HepG2 (cell line): Measurements from ENCODE around the gene C1orf115. TPM values are rescaled to one million over a fixed set of nuclear protein-coding genes. Genes with fewer than 3 reads are reported as not detected.
A peak's percentile ranks its signal among the peaks of the same experiment; 100 is the strongest.

Source experiments
- AHDC1 ChIP-seq: sonication (generic); formaldehyde crosslinking; IDR thresholded peaks from 2 replicates; pipeline ENCODE4 v1.5.1; 2020; ENCODE audit warnings: mild to moderate bottlenecking, missing genetic modification reagents, borderline replicate concordance
- ARID3A ChIP-seq: IDR thresholded peaks from 2 replicates; pipeline ENCODE4 v1.6.1; 2012; ENCODE audit warnings: low read depth, low read length, improper control_type of control experiment
- CREB3 ChIP-seq: sonication (generic); formaldehyde crosslinking; IDR thresholded peaks from 2 replicates; pipeline ENCODE4 v1.5.0; 2020; ENCODE audit warnings: missing genetic modification reagents
- ELF3 ChIP-seq: IDR thresholded peaks from 2 replicates; pipeline ENCODE4 v1.6.1; 2016; ENCODE audit warnings: missing genetic modification reagents, missing compliant biosample characterization
- FOXO1 ChIP-seq: sonication (generic); formaldehyde crosslinking; IDR thresholded peaks from 2 replicates; pipeline ENCODE4 v1.4.0; 2020; ENCODE audit warnings: missing genetic modification reagents
- HDAC1 ChIP-seq: sonication (generic); formaldehyde crosslinking; IDR thresholded peaks from 2 replicates; pipeline ENCODE4 v1.5.1; 2020; ENCODE audit warnings: mild to moderate bottlenecking, missing genetic modification reagents
- HNF4A ChIP-seq: sonication (generic); formaldehyde crosslinking; IDR thresholded peaks from 2 replicates; pipeline ENCODE4 v1.4.0; 2020; ENCODE audit warnings: missing genetic modification reagents
- JUNB ChIP-seq: sonication (generic); formaldehyde crosslinking; IDR thresholded peaks from 2 replicates; pipeline ENCODE4 v1.8.0; 2022; ENCODE audit warnings: missing genetic modification reagents, mild to moderate bottlenecking, borderline replicate concordance
- POLR2AphosphoS2 ChIP-seq: IDR thresholded peaks from 2 replicates; pipeline ENCODE4 v1.6.1; 2011; ENCODE audit warnings: low read depth, low read length, improper control_type of control experiment
- THAP7 ChIP-seq: sonication (generic); formaldehyde crosslinking; IDR thresholded peaks from 2 replicates; pipeline ENCODE4 v1.8.1; 2023; ENCODE audit warnings: mild to moderate bottlenecking, missing genetic modification reagents
- THAP9 ChIP-seq: sonication (generic); formaldehyde crosslinking; IDR thresholded peaks from 2 replicates; pipeline ENCODE4; 2020; ENCODE audit warnings: missing genetic modification reagents, mild to moderate bottlenecking, borderline replicate concordance
- ZNF33A ChIP-seq: sonication (generic); formaldehyde crosslinking; IDR thresholded peaks from 2 replicates; pipeline ENCODE4 v1.5.1; 2020; ENCODE audit warnings: missing genetic modification reagents, mild to moderate bottlenecking, moderate library complexity, borderline replicate concordance
- ZNF383 ChIP-seq: sonication (generic); formaldehyde crosslinking; IDR thresholded peaks from 2 replicates; pipeline ENCODE4 v1.4.0; 2020; ENCODE audit warnings: missing genetic modification reagents, mild to moderate bottlenecking, borderline replicate concordance
- ZNF589 ChIP-seq: sonication (generic); formaldehyde crosslinking; conservative IDR thresholded peaks from 2 replicates; pipeline ENCODE4 v1.8.0; 2022; ENCODE audit warnings: mild to moderate bottlenecking, moderate library complexity, missing genetic modification reagents
- ZNF788 ChIP-seq: sonication (generic); formaldehyde crosslinking; IDR thresholded peaks from 2 replicates; pipeline ENCODE4 v1.5.0; 2020; ENCODE audit warnings: mild to moderate bottlenecking, missing genetic modification reagents, borderline replicate concordance
- ZNF816 ChIP-seq: sonication (generic); formaldehyde crosslinking; IDR thresholded peaks from 2 replicates; pipeline ENCODE4 v1.8.0; 2022; ENCODE audit warnings: missing genetic modification reagents, mild to moderate bottlenecking, borderline replicate concordance
- ZNF83 ChIP-seq: sonication (generic); formaldehyde crosslinking; IDR thresholded peaks from 2 replicates; pipeline ENCODE4 v1.4.0; 2020; ENCODE audit warnings: missing genetic modification reagents, mild to moderate bottlenecking, borderline replicate concordance
- polyA plus RNA-seq, 8 experiments: library from polyadenylated mRNA; depleted of rRNA in 3 of 8; stranded (reverse) in 7 of 8; unstranded in 1 of 8; fragments of >200 nt; fragmentation: Illumina TruSeq in 4 of 8; extraction: Trizol in 4 of 8; gene quantifications; 2 replicates each; pipeline versions ENCODE4 v1.2.1 to v1.2.3, GENCODE V29; 2011 to 2016; ENCODE audit warnings: low read depth in 4 of 8, missing spikeins in 1 of 8, mixed read lengths in 1 of 8; ENCODE audit not compliant: insufficient read depth in 1 of 8
- total RNA-seq, 5 experiments: library from RNA; depleted of rRNA; stranded (reverse); fragments of >200 nt; fragmentation: Illumina TruSeq; extraction: Trizol; gene quantifications; 2 replicates each; pipeline ENCODE4 v1.2.3, GENCODE V29; 2016; ENCODE audit warnings: low read depth in 1 of 5

The C1orf115 gene
- total and polyA plus RNA-seq, 2 of the 13 experiments (the other 11 are each of a cell fraction or from before 2014, with no cell fraction given), result 25.2 to 85.9 TPM

GRCh38 chr1:220733086-220733601 is 43.0 kb downstream of the C1orf115 start (continued):
- TF ChIP-seq HDAC1 (CRISPR knock-in tag) (0 out of 2 replicates have a peak, but pooled peaks have one; percentile 33), ZNF383 (no peak), JUNB (CRISPR knock-in tag) (no peak), THAP9 (CRISPR knock-in tag) (no peak), ZNF83 (CRISPR knock-in tag) (no peak), ZNF816 (CRISPR knock-in tag) (0 out of 2 replicates have a peak, but pooled peaks have one; percentile 7), ZNF788 (CRISPR knock-in tag) (no peak), AHDC1 (CRISPR knock-in tag) (no peak), ARID3A (no peak), THAP7 (no peak), CREB3 (CRISPR knock-in tag) (no peak), ELF3 (CRISPR knock-in tag) (peak; percentile 41; the same call in 1 of the 2 replicates), FOXO1 (CRISPR knock-in tag) (no peak), ZNF33A (CRISPR knock-in tag) (no peak), ZNF589 (CRISPR knock-in tag) (no peak), POLR2AphosphoS2 (no peak), HNF4A (CRISPR knock-in tag) (peak; percentile 41; the same call in 1 of the 2 replicates)
